CD14-positive monocyte (primary cell): ENCODE measurements around the gene SLAMF6. TPM values are rescaled to one million over a fixed set of nuclear protein-coding genes. Genes with fewer than 3 reads are reported as not detected.

ENCODE experiments used
- DNase-seq, 3 donors: peaks; one replicate each; pipeline ENCODE4 v3.0.0-alpha.2; 2011 to 2022
- H2AFZ ChIP-seq: 2 replicates; pipeline ENCODE4 v1.6.0; 2012; ENCODE audit warnings: mild to moderate bottlenecking, low read depth, low read length, inconsistent platforms; ENCODE audit not compliant: insufficient read depth, poor library complexity, severe bottlenecking
- H3K27ac ChIP-seq, 2 donors: 1 replicate in 1 of 2; 2 replicates in 1 of 2; pipeline ENCODE4 v1.5.1; 2012 to 2013; ENCODE audit warnings: low read length in 2 of 2, control low read depth in 1 of 2, inconsistent platforms in 1 of 2, low read depth in 1 of 2, mild to moderate bottlenecking in 1 of 2
- H3K27me3 ChIP-seq, 2 donors: one replicate each; pipeline versions ENCODE4 v1.6.0 to v1.6.1; 2011 to 2013; ENCODE audit warnings: low read length in 2 of 2; ENCODE audit not compliant: control insufficient read depth in 2 of 2, insufficient read depth in 2 of 2
- H3K36me3 ChIP-seq, 2 donors: replicated peaks in 1 of 2; 1 replicate in 1 of 2; 2 replicates in 1 of 2; pipeline versions ENCODE4 v1.5.1 to v1.6.1; 2012 to 2013; ENCODE audit warnings: low read length in 2 of 2, control low read depth in 1 of 2, inconsistent platforms in 1 of 2, mild to moderate bottlenecking in 1 of 2; ENCODE audit not compliant: insufficient read depth in 2 of 2, control insufficient read depth in 1 of 2
- H3K4me1 ChIP-seq, 2 donors: 1 replicate in 1 of 2; 2 replicates in 1 of 2; pipeline versions ENCODE4 v1.5.1 to v1.6.1; 2012 to 2013; ENCODE audit warnings: low read length in 2 of 2, control low read depth in 1 of 2, inconsistent platforms in 1 of 2, mild to moderate bottlenecking in 1 of 2, moderate library complexity in 1 of 2; ENCODE audit not compliant: insufficient read depth in 2 of 2, control insufficient read depth in 1 of 2
- H3K4me2 ChIP-seq: replicated peaks from 2 replicates; pipeline ENCODE3; 2012; ENCODE audit warnings: low read length, moderate library complexity, mild to moderate bottlenecking; ENCODE audit not compliant: poor library complexity, severe bottlenecking; ENCODE audit errors: extremely low read depth
- H3K4me3 ChIP-seq, 3 experiments: fragments of 200-600 bp in 1 of 3; sonication (generic) in 1 of 3; replicated peaks in 1 of 3; 1 replicate in 2 of 3; 2 replicates in 1 of 3; pipeline ENCODE4 v1.5.1; 2011 to 2013; ENCODE audit warnings: low read length in 3 of 3, mild to moderate bottlenecking in 3 of 3, control low read depth in 2 of 3, low read depth in 2 of 3, inconsistent platforms in 1 of 3, moderate library complexity in 1 of 3
- H3K79me2 ChIP-seq: 2 replicates; pipeline ENCODE4 v1.6.0; 2012; ENCODE audit warnings: mild to moderate bottlenecking, control low read depth, inconsistent platforms, low read length, moderate library complexity; ENCODE audit not compliant: insufficient read depth
- H3K9ac ChIP-seq: 2 replicates; pipeline ENCODE4 v1.6.0; 2017; ENCODE audit warnings: low read length, mild to moderate bottlenecking; ENCODE audit not compliant: insufficient read depth, poor library complexity, severe bottlenecking
- H3K9me3 ChIP-seq, 2 donors: replicated peaks in 1 of 2; 1 replicate in 1 of 2; 2 replicates in 1 of 2; pipeline versions ENCODE4 v1.5.1 to v1.6.1; 2012 to 2013; ENCODE audit warnings: low read length in 2 of 2, control low read depth in 1 of 2; ENCODE audit not compliant: control insufficient read depth in 1 of 2, insufficient read depth in 1 of 2
- H4K20me1 ChIP-seq: 2 replicates; pipeline ENCODE4 v1.6.0; 2012; ENCODE audit warnings: mild to moderate bottlenecking, low read length, control low read depth, moderate library complexity; ENCODE audit not compliant: insufficient read depth
- H3K27ac Mint-ChIP-seq, 7 donors: one replicate each; pipeline ENCODE4 v1.8.0; 2020; ENCODE audit warnings: mild to moderate bottlenecking in 7 of 7, mixed read lengths in 7 of 7, moderate library complexity in 6 of 7, inconsistent platforms in 2 of 7
- H3K27me3 Mint-ChIP-seq, 3 donors: one replicate each; pipeline ENCODE4 v1.8.0; 2021 to 2022; ENCODE audit warnings: low read depth in 3 of 3, mild to moderate bottlenecking in 3 of 3, mixed read lengths in 3 of 3, moderate library complexity in 3 of 3, inconsistent platforms in 1 of 3
- H3K36me3 Mint-ChIP-seq, 2 donors: one replicate each; pipeline ENCODE4 v1.8.0; 2020; ENCODE audit warnings: mixed read lengths in 2 of 2, inconsistent platforms in 1 of 2, mild to moderate bottlenecking in 1 of 2
- H3K4me1 Mint-ChIP-seq: one replicate; pipeline ENCODE4 v1.8.0; 2020; ENCODE audit warnings: mild to moderate bottlenecking, mixed read lengths
- H3K4me3 Mint-ChIP-seq, 2 donors: one replicate each; pipeline ENCODE4 v1.8.0; 2020; ENCODE audit warnings: mild to moderate bottlenecking in 2 of 2, mixed read lengths in 2 of 2, moderate library complexity in 1 of 2
- H3K9me3 Mint-ChIP-seq, 7 donors: one replicate each; pipeline ENCODE4 v1.8.0; 2020 to 2022; ENCODE audit warnings: mixed read lengths in 7 of 7, mild to moderate bottlenecking in 6 of 7, moderate library complexity in 6 of 7, inconsistent platforms in 2 of 7
- WGBS: methylation state at CpG from one replicate; pipeline ENCODE4 v1.1.5; 2013; ENCODE audit warnings: missing lambda C conversion rate; ENCODE audit not compliant: insufficient coverage; 5-methylcytosine and 5-hydroxymethylcytosine counted together
- intact Hi-C, 2 donors: fragments of 100-400 bp; cut with micrococcal nuclease; formaldehyde crosslinking; loops; one replicate each; pipeline versions ENCODE4 v1.15.0 to v1.15.1; 2023
- polyA plus RNA-seq, 3 donors: library from polyadenylated mRNA; depleted of rRNA in 1 of 3; unstranded in 2 of 3; stranded (reverse) in 1 of 3; fragments of 300-500 nt in 2 of 3; fragments of >200 nt in 1 of 3; fragmentation: Illumina TruSeq in 2 of 3; gene quantifications; 1 replicate in 2 of 3; 2 replicates in 1 of 3; pipeline ENCODE4 v1.2.3, GENCODE V29; 2012 to 2021
- TF ChIP-seq, protein P1 (sequence below): fragments of 200-600 bp; IDR thresholded peaks from one replicate; pipeline ENCODE4 v1.8.0; 2022; ENCODE audit warnings: antibody characterized with exemption, mild to moderate bottlenecking

Gene SLAMF6
- polyA plus RNA-seq, 3 donors: 0.32 to 0.72 (median 0.50) TPM

DNA sequence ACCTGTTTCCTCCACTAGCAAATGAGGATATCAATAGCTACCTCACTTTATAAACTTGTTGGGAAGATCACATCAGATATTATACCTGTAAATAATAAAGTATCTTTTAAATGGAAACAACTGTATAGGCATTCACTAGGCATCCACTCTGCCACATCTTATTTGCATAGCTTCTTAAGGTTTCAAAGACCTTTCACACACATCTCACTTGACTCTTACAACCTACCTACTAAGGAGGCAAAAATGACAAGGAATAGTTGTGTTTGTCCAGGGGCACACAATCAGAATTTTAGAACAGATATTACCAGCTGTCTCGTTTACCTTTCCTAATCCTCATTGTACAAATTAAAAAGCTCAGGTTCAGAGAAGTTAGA lies 71.2 kb downstream of the SLAMF6 start:
- Histone ChIP-seq H3K27ac (no peak overlapping the region), H3K4me1 (peaks cover 3 to 6% of the 10 kb centered on the region in 2 donors), H3K79me2 (no peaks in the 10 kb centered on the region), H3K36me3 (no peaks in the 10 kb centered on the region), H3K9ac (no peak overlapping the region), H3K27me3 (no peaks in the 10 kb centered on the region), H4K20me1 (no peaks in the 10 kb centered on the region), H2AFZ (no peak overlapping the region), H3K4me3 (no peak overlapping the region), H3K4me2 (no peak overlapping the region), H3K9me3 (no peaks in the 10 kb centered on the region)
- Mint-ChIP-seq H3K27ac (no peak overlapping the region), H3K36me3 (no peaks in the 10 kb centered on the region), H3K4me3 (no peak overlapping the region), H3K9me3 (no peaks in the 10 kb centered on the region), H3K27me3 (peaks cover 0 to 1% (median 1%) of the 10 kb centered on the region in 3 donors), H3K4me1 (peaks cover 12% of the 10 kb centered on the region)
- intact Hi-C loops: no loop called here
- no peak for DNase-seq
- TF ChIP-seq, protein P1, sequence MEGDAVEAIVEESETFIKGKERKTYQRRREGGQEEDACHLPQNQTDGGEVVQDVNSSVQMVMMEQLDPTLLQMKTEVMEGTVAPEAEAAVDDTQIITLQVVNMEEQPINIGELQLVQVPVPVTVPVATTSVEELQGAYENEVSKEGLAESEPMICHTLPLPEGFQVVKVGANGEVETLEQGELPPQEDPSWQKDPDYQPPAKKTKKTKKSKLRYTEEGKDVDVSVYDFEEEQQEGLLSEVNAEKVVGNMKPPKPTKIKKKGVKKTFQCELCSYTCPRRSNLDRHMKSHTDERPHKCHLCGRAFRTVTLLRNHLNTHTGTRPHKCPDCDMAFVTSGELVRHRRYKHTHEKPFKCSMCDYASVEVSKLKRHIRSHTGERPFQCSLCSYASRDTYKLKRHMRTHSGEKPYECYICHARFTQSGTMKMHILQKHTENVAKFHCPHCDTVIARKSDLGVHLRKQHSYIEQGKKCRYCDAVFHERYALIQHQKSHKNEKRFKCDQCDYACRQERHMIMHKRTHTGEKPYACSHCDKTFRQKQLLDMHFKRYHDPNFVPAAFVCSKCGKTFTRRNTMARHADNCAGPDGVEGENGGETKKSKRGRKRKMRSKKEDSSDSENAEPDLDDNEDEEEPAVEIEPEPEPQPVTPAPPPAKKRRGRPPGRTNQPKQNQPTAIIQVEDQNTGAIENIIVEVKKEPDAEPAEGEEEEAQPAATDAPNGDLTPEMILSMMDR: no peak
- WGBS: no CpG with 5 or more reads among the region's 1 CpG

DNA sequence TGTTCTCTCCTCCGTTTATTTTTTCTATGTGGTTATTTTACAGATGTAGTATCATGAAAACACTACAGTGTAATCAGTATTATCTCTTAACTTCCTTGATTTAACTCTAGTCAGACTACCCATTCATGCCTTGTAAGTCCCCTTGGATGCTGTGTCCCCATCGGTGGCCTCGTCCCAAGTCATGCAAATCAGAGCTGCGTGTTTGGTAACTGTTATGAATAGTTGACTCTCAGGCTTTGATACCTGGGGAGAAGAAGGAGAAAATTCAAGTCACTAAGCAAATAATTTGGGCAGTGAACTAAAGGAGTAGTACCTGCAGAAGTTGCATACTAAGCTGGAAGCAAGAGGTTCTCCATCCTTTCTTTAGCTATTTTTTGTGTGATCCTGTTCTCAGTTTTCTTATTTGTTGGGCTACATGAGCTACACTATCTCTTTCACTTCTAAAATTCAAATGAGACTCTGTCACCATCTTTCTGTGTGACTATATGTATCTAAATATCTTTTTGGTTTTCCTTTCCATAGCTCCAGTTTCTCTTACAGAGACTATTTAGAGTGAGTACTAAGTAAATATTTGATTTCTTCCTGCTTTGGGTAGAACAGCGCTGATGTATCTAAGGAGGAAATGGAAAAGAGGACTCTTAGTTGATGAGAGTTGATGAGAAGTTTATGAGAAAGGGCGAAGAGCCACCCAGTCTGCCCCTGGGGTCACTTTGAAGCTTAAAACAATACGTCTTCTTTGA lies 71.8 kb downstream of the SLAMF6 start:
- H3K79me2 ChIP-seq: no peaks in the 10 kb centered on the region
- no peaks in the 10 kb centered on the region for H4K20me1 ChIP-seq
- no peak overlapping the region for H2AFZ ChIP-seq
- DNase-seq: no peak
- no peaks in the 10 kb centered on the region for H3K36me3 ChIP-seq
- H3K4me3 ChIP-seq: no peak overlapping the region
- H3K9ac ChIP-seq: no peak overlapping the region
- Mint-ChIP-seq H3K27me3 (no peaks in the 10 kb centered on the region), H3K36me3 (no peaks in the 10 kb centered on the region), H3K9me3 (no peaks in the 10 kb centered on the region), H3K4me1 (peaks cover 17% of the 10 kb centered on the region), H3K4me3 (no peak overlapping the region), H3K27ac (no peak overlapping the region)
- H3K9me3 ChIP-seq: no peaks in the 10 kb centered on the region
- 100% methylated on average over 1 of the region's 7 CpGs for WGBS
- H3K4me2 ChIP-seq: no peak overlapping the region
- intact Hi-C loops: no loop called here
- TF ChIP-seq, protein P1: no peak
- H3K27me3 ChIP-seq: no peaks in the 10 kb centered on the region
- peaks cover 5 to 7% of the 10 kb centered on the region in 2 donors for H3K4me1 ChIP-seq
- H3K27ac ChIP-seq: no peak overlapping the region
